ENCODE measurements around the gene BMPR1B.

BMPR1B gene

GRCh38 chr4:95093936-95094929 is 336.5 kb downstream of the BMPR1B start:
- Histone ChIP-seq H3K4me3 (no peak overlapping the region), H3K27ac (no peak overlapping the region)
- TF ChIP-seq CTCF (IDR thresholded peaks at IDR 0.05): no peak
- no peak for DNase-seq (ENCODE audit: low spot score)

- no peak for DNase-seq (ENCODE audit: low spot score)
- Histone ChIP-seq H3K4me3 (no peak overlapping the region), H3K27ac (no peak overlapping the region)
- no peak for TF ChIP-seq CTCF (IDR thresholded peaks at IDR 0.05)
These were observed 337.7 kb downstream of the BMPR1B start for GRCh38 chr4:95095348-95095974.

- no peak for DNase-seq (ENCODE audit: low spot score)
- H3K27ac ChIP-seq: no peak overlapping the region
- H3K4me3 ChIP-seq: no peak overlapping the region
- TF ChIP-seq CTCF (IDR thresholded peaks at IDR 0.05): no peak
These were observed 344.5 kb downstream of the BMPR1B start for GRCh38 chr4:95102162-95102790.

GRCh38 chr4:95105112-95105511 is 347.4 kb downstream of the BMPR1B start:
- Histone ChIP-seq H3K4me3 (no peak overlapping the region), H3K27ac (no peak overlapping the region)
- TF ChIP-seq CTCF (IDR thresholded peaks at IDR 0.05): no peak
- no peak for DNase-seq (ENCODE audit: low spot score)

GRCh38 chr4:95105983-95106382 is 348.2 kb downstream of the BMPR1B start:
- no peak for TF ChIP-seq CTCF (IDR thresholded peaks at IDR 0.05)
- Histone ChIP-seq H3K27ac (no peak overlapping the region), H3K4me3 (no peak overlapping the region)
- no peak for DNase-seq (ENCODE audit: low spot score)

- H3K4me3 ChIP-seq: no peak overlapping the region
- DNase-seq (ENCODE audit: low spot score): no peak
- TF ChIP-seq CTCF (IDR thresholded peaks at IDR 0.05): no peak
- H3K27ac ChIP-seq: no peak overlapping the region
These were observed 348.7 kb downstream of the BMPR1B start for GRCh38 chr4:95106408-95106928.

Measured in coronary artery (tissue), 2 donors.